ENCODE measurements around the gene CORO1C. TPM values are rescaled to one million over a fixed set of nuclear protein-coding genes. Genes with fewer than 3 reads are reported as not detected.

CORO1C gene
- total and polyA plus RNA-seq, 4 donors: 23.2 to 58.6 (median 41.9) TPM

- peaks cover 0 to 14% (median 3%) of the 10 kb centered on the region in 4 donors for H3K4me1 ChIP-seq (ENCODE audit: control insufficient read depth in 4 of 4, insufficient read depth in 4 of 4, low read length in 3 of 4)
- no peak overlapping the region for H3K9ac ChIP-seq (ENCODE audit: low read depth in 1 of 2, low read length in 2 of 2)
- no peaks in the 10 kb centered on the region for H3K9me3 ChIP-seq (ENCODE audit: control insufficient read depth in 4 of 4, low read length in 3 of 4)
- H3K27me3 ChIP-seq (ENCODE audit: control insufficient read depth in 4 of 4, insufficient read depth in 4 of 4, low read length in 3 of 4): no peaks in the 10 kb centered on the region
- no peak overlapping the region for H3K4me3 ChIP-seq (ENCODE audit: low read depth in 1 of 3, low read length in 3 of 3)
- WGBS: 84% methylated on average over 10 of the region's 10 CpGs
- H3K36me3 ChIP-seq (ENCODE audit: control insufficient read depth in 4 of 4, insufficient read depth in 3 of 4, low read depth in 1 of 4, low read length in 3 of 4): peaks cover 7 to 38% (median 20%) of the 10 kb centered on the region in 4 donors
- no peak overlapping the region for H3K27ac ChIP-seq (ENCODE audit: low read depth in 1 of 2, low read length in 2 of 2)
- TF ChIP-seq RXRA (IDR thresholded peaks at IDR 0.05) (no peak), HNF4G (IDR thresholded peaks at IDR 0.05) (no peak)
- TF ChIP-seq, protein P1, sequence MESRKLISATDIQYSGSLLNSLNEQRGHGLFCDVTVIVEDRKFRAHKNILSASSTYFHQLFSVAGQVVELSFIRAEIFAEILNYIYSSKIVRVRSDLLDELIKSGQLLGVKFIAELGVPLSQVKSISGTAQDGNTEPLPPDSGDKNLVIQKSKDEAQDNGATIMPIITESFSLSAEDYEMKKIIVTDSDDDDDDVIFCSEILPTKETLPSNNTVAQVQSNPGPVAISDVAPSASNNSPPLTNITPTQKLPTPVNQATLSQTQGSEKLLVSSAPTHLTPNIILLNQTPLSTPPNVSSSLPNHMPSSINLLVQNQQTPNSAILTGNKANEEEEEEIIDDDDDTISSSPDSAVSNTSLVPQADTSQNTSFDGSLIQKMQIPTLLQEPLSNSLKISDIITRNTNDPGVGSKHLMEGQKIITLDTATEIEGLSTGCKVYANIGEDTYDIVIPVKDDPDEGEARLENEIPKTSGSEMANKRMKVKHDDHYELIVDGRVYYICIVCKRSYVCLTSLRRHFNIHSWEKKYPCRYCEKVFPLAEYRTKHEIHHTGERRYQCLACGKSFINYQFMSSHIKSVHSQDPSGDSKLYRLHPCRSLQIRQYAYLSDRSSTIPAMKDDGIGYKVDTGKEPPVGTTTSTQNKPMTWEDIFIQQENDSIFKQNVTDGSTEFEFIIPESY (IDR thresholded peaks at IDR 0.05): no peak
- DNase-seq (ENCODE audit: low spot score): no peak
Observed at GRCh38 chr12:108646600-108647579, 84.4 kb downstream of the CORO1C start.

GRCh38 chr12:108645686-108646599 lies 85.4 kb downstream of the CORO1C start:
- WGBS: 89% methylated on average over 15 of the region's 15 CpGs
- Histone ChIP-seq H3K9ac (ENCODE audit: low read depth in 1 of 2, low read length in 2 of 2) (no peak overlapping the region), H3K9me3 (ENCODE audit: control insufficient read depth in 4 of 4, low read length in 3 of 4) (no peaks in the 10 kb centered on the region), H3K4me3 (ENCODE audit: low read depth in 1 of 3, low read length in 3 of 3) (no peak overlapping the region), H3K27ac (ENCODE audit: low read depth in 1 of 2, low read length in 2 of 2) (no peak overlapping the region), H3K27me3 (ENCODE audit: control insufficient read depth in 4 of 4, insufficient read depth in 4 of 4, low read length in 3 of 4) (no peaks in the 10 kb centered on the region), H3K4me1 (ENCODE audit: control insufficient read depth in 4 of 4, insufficient read depth in 4 of 4, low read length in 3 of 4) (peaks cover 0 to 14% (median 3%) of the 10 kb centered on the region in 4 donors), H3K36me3 (ENCODE audit: control insufficient read depth in 4 of 4, insufficient read depth in 3 of 4, low read depth in 1 of 4, low read length in 3 of 4) (peaks cover 4 to 32% (median 13%) of the 10 kb centered on the region in 4 donors)
- TF ChIP-seq REST (IDR thresholded peaks at IDR 0.05) (no peak), FOXA1 (IDR thresholded peaks at IDR 0.05) (no peak), TAF1 (conservative IDR thresholded peaks at IDR 0.05) (no peak), HNF4A (conservative IDR thresholded peaks at IDR 0.05) (no peak), YY1 (IDR thresholded peaks at IDR 0.05) (no peak), JUND (IDR thresholded peaks at IDR 0.05) (no peak), RAD21 (IDR thresholded peaks at IDR 0.05) (no peak), EGR1 (IDR thresholded peaks at IDR 0.05; ENCODE audit: low read depth in 2 of 2) (no peak), NR2F2 (IDR thresholded peaks at IDR 0.05) (no peak), MAX (IDR thresholded peaks at IDR 0.05) (no peak), HNF4G (IDR thresholded peaks at IDR 0.05) (no peak), SP1 (IDR thresholded peaks at IDR 0.05) (no peak), FOXA2 (IDR thresholded peaks at IDR 0.05) (no peak), GABPA (IDR thresholded peaks at IDR 0.05 in 1 of 2, conservative IDR thresholded peaks at IDR 0.05 in 1 of 2) (no peak), RXRA (IDR thresholded peaks at IDR 0.05) (no peak)
- TF ChIP-seq, protein P2, sequence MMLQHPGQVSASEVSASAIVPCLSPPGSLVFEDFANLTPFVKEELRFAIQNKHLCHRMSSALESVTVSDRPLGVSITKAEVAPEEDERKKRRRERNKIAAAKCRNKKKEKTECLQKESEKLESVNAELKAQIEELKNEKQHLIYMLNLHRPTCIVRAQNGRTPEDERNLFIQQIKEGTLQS (IDR thresholded peaks at IDR 0.05): no peak
- TF ChIP-seq, protein P1 (IDR thresholded peaks at IDR 0.05): no peak
- TF ChIP-seq, protein P3, sequence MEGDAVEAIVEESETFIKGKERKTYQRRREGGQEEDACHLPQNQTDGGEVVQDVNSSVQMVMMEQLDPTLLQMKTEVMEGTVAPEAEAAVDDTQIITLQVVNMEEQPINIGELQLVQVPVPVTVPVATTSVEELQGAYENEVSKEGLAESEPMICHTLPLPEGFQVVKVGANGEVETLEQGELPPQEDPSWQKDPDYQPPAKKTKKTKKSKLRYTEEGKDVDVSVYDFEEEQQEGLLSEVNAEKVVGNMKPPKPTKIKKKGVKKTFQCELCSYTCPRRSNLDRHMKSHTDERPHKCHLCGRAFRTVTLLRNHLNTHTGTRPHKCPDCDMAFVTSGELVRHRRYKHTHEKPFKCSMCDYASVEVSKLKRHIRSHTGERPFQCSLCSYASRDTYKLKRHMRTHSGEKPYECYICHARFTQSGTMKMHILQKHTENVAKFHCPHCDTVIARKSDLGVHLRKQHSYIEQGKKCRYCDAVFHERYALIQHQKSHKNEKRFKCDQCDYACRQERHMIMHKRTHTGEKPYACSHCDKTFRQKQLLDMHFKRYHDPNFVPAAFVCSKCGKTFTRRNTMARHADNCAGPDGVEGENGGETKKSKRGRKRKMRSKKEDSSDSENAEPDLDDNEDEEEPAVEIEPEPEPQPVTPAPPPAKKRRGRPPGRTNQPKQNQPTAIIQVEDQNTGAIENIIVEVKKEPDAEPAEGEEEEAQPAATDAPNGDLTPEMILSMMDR (IDR thresholded peaks at IDR 0.05; ENCODE audit: low read depth, low read length, missing input control): no peak
- no peak for DNase-seq (ENCODE audit: low spot score)

Data from liver (tissue), 9 donors.